ENCODE measurements around the gene NANOS3. TPM values are rescaled to one million over a fixed set of nuclear protein-coding genes. Genes with fewer than 3 reads are reported as not detected.
"Not testable (repeated sequence)": the region's sequence is repeated elsewhere in the genome, so short reads cannot be mapped to it uniquely, and the experiment has no call there.

Gene NANOS3
- total RNA-seq, 1 donor from 2014 or later, result not detected

- peak; percentile 64 for DNase-seq (ENCODE audit: low read depth)
- peak overlapping the region; percentile 47 for H3K4me3 ChIP-seq (ENCODE audit: low read depth, low read length)
- TF ChIP-seq CTCF (conservative IDR thresholded peaks at IDR 0.05; ENCODE audit: low read depth, low read length), result no peak
These were observed 25.8 kb upstream of the NANOS3 start for GRCh38 chr19:13850910-13851733.

GRCh38 chr19:13851734-13852114 is 25.2 kb upstream of the NANOS3 start:
- not testable (repeated sequence) for DNase-seq (ENCODE audit: low read depth); H3K4me3 ChIP-seq (ENCODE audit: low read depth, low read length)

- not testable (repeated sequence) for H3K4me3 ChIP-seq (ENCODE audit: low read depth, low read length); DNase-seq (ENCODE audit: low read depth)
These were observed 24.7 kb upstream of the NANOS3 start for GRCh38 chr19:13852171-13852707.

GRCh38 chr19:13856497-13856896 is 20.4 kb upstream of the NANOS3 start:
- H3K4me3 ChIP-seq (ENCODE audit: low read depth, low read length), result no peak overlapping the region
- TF ChIP-seq CTCF (conservative IDR thresholded peaks at IDR 0.05; ENCODE audit: low read depth, low read length), result no peak
- no peak for DNase-seq (ENCODE audit: low read depth)

GRCh38 chr19:13859361-13859880 is 17.5 kb upstream of the NANOS3 start:
- H3K4me3 ChIP-seq (ENCODE audit: low read depth, low read length), result no peak overlapping the region
- peak; percentile 32 for TF ChIP-seq CTCF (conservative IDR thresholded peaks at IDR 0.05; ENCODE audit: low read depth, low read length)
- DNase-seq (ENCODE audit: low read depth), result no peak

GRCh38 chr19:13860679-13861391 is 16.1 kb upstream of the NANOS3 start:
- DNase-seq (ENCODE audit: low read depth), result no peak
- no peak for TF ChIP-seq CTCF (conservative IDR thresholded peaks at IDR 0.05; ENCODE audit: low read depth, low read length)
- no peak overlapping the region for H3K4me3 ChIP-seq (ENCODE audit: low read depth, low read length)

- H3K4me3 ChIP-seq (ENCODE audit: low read depth, low read length), result no peak overlapping the region
- no peak for TF ChIP-seq CTCF (conservative IDR thresholded peaks at IDR 0.05; ENCODE audit: low read depth, low read length)
These were observed 15.6 kb upstream of the NANOS3 start for GRCh38 chr19:13861392-13861713.

More at GRCh38 chr19:13861392-13861713, 15.6 kb upstream of the NANOS3 start:
- no peak for DNase-seq (ENCODE audit: low read depth)
